IPS-NIHi11 (cell line): Measurements from ENCODE around the gene ZDHHC12.

Experiments used
- DNase-seq: peaks from one replicate; pipeline ENCODE4 v3.0.0; 2012; ENCODE audit warnings: mixed read lengths, low spot score

Gene ZDHHC12, protein sequence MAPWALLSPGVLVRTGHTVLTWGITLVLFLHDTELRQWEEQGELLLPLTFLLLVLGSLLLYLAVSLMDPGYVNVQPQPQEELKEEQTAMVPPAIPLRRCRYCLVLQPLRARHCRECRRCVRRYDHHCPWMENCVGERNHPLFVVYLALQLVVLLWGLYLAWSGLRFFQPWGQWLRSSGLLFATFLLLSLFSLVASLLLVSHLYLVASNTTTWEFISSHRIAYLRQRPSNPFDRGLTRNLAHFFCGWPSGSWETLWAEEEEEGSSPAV

GRCh38 chr9:128723866-128724743 is at the start of gene ZDHHC12:
Gene ZDHHC12 (minus strand): TSS chr9:128724127. CDS start chr9:128724093, 34 bp downstream.
- peak; percentile 100 for DNase-seq

DNA sequence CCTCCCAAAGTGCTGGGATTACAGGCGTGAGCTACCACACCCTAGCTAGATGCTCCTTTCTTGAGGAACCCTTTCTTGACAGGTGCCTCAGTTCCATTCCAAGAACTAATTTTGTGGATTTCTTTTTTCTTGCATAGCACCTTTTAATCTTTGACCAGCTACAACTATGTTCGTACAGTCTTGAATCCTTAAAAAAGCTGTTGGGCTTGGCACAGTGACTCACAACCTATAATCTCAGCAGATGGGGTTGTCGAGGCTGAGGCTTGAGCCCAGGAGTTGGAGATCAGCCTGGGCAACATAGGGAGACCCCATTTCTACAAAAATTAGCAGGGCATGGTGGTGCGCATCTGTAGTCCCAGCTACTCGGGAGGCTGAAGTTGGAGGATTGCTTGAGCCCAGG is 49.1 kb upstream of the ZDHHC12 start:
- DNase-seq, result no peak

DNA sequence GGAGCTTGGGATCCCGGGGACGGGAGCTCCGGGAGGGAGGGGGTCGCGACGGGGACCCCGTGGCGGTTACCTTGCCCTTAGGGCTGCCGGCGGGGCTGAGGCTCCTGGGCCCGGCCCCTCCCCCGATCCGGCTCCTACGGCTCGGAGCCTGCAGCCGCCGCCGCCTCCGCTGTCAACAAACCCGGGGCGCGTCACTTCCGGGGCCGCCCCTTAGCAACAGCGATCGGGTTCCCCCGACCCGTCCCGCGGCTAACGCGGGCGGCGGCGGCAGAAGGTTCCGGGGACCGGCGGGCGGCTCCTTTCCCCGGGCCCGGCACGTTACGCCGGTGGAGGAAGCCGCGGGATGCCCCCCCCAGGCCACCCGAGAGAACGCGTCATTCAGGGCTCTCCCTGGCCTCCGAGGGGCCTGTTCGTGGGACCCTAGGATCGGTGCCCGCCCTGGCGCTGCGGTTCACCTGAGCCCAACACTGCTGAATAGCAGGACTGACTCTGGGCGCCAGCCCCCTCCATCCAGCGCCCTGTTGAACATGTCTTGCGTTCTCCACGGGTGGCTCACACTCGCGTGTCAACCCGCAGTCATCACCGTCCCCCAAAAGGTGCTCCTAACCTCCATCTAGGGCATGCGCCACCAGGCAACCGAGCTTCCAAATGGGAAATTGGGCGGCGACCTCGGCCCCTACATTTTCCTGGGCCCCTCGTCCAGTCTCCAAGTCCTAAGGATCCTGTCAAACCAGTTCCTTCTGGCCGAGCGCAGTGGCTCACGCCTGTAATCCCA is 48.0 kb upstream of the ZDHHC12 start, which contains the start of gene ZER1:
ZER1 (minus strand) TSS at position 183 of the 775 bp plus-strand sequence. CDS start 16,362 bp downstream, outside the sequence.
- DNase-seq, result peak; percentile 100

GRCh38 chr9:128771094-128771721 is 47.3 kb upstream of the ZDHHC12 start:
- DNase-seq, result no peak

DNA sequence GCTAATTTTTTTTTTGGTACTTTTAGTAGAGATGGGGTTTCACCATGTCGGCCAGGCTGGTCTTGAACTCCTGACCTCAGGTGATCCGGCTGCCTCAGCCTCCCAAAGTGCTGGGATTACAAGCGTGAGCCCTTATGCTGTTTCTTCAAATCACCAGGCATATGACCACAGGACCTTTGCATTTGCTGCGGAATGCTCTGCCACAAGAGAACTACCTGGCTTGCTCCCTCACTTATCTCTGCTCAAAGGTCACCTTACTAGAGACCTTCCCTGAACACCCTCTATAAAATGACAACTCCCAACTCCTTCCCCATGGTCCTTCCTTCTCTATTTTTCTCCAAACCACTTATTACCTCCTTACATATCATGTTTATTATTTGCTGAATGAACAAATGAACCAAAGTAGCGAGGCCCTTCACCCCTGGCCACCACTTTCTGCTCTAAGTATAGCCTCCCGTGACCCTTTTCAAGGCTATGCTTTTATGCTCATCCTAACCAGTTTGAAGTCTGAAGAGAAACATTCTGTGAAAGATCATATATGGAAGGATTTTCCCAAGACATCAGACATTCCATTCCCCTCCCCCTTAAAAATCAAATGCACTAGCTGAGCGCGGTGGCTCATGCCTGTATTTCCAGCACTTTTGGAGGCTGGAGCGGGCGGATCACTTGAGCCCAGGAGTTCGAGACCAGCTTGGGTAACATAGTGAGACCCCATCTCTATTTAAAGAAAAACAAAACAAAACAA is 46.5 kb upstream of the ZDHHC12 start:
- no peak for DNase-seq

DNA sequence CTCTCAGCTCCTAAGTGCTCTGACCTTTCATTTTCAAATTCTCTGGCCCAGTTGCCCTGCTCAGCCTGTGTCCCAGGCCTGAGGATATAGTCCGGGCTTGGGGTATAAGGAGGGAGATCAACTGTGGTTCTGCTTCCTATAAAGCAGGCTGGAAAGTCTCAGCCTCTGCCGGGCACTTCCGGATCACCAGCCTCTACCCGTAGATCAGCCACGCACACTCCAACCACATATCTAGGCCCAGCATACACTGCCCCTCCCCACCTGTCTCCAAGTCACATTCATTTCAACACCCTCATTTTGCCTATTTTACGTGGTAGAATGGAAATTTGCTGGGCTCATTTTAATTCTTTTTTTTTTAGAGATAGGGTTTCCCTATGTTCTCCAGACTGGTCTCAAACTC is 44.7 kb upstream of the ZDHHC12 start:
- no peak for DNase-seq

DNA sequence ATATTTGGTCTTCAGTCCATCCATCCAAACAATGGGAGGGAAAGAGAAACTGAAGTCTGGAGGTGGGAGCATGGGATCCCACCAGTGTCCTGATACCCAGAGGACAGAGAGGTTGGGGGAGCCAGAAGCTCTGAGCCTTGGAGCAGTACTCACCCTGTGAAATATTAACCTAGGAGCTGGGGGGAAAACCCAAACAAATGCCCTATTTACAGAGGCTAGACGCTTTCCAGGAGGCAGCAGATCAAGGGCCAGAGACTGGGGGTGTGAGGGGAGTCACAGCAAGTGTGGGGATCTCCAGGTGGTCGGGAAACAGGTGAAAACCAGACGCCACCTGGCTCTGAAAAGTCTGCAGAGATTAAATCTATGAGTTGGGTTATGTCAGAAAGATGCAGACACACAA is 41.6 kb upstream of the ZDHHC12 start:
- DNase-seq, result no peak

DNA sequence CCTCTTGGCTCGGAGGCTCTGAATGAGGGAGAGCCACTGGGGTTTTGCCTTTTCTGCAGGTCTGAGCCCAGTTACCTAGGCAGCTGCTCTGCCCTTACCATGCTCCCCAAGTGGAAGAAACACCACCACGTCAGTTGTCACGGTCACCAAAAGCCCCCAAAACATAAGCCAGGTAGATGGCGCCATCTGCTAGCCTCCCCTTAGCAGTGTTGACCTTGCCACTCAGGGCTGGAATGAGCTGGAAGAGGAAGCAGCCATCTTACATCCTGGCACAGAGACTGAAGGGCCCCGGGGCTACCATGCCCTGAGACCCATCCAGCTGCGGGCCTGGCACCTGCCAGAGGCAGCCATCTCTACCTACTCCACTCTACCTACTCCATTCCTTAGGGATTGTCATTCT is 40.4 kb upstream of the ZDHHC12 start:
- DNase-seq, result peak; percentile 40

DNA sequence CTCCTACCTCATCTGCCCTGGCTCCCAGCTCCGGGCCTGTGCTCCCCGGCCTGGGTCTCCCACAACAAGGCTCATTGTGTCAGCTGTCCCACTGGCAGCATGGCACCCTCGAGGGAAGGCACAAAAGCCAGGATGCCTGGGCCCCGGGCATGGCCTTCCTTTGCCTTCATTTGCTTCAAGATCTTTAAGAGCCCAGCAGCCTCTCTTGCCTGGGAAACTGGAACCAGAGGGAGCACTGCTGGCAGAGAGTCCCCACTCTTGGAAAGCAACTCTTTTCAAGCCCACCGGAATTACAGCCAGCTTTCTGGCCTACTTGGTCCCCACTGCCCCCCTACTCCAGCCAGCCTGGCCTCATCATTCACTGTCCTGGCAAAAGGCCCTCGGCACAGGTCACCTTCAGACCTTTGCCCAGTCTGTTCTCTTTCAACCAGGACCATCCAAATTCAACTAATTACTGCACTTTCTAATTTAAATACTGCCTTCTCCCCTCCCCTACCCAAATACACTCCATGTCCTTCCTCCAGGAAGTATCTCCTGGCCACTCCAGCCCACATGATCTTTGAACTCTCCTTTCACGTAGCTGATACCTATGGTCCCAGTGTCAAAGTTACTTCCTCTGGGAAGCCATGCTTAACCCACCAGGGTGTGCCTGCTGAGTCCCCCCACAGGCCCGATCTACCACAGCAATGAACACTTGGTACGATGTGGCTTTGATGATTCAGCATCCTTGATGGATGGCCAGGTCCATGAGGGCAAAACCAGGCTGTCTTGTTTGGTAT is 38.9 kb upstream of the ZDHHC12 start:
- no peak for DNase-seq

GRCh38 chr9:128757602-128758001 is 33.7 kb upstream of the ZDHHC12 start:
- no peak for DNase-seq

GRCh38 chr9:128753627-128754026 is 29.7 kb upstream of the ZDHHC12 start:
- no peak for DNase-seq

DNA sequence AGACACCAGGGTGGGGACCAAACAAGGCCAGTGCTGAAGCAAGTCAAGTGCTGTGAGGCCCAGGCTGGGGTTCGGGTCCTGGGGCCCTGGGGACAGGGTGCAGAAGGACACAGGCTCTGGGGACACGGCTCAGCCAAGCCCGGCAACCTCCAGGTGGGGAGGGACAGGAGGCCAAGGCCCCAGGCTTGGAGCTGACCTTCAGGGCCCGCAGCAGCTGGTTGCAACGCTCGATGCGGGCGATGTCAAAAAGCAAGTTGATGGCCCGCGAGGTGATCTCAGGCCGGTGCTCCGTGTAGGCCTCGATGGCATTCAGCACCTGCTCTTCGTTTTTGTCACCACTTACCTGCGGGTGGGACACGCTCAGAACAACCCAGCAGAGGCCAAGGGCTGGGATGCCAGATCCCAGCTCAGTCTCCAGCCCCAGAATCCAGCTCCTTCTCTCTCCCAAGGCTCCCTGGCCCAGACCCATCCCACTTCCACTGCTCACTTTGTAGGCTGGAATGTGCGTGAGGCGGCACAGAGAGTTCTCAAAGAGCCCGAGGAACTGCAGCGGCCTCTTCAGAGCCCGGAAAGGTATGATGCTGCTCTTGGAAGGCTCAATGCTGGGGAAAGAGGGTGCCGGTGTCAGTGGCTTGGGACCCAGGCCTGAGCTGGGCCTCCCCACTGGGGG is 27.1 kb upstream of the ZDHHC12 start:
- DNase-seq, result no peak

DNA sequence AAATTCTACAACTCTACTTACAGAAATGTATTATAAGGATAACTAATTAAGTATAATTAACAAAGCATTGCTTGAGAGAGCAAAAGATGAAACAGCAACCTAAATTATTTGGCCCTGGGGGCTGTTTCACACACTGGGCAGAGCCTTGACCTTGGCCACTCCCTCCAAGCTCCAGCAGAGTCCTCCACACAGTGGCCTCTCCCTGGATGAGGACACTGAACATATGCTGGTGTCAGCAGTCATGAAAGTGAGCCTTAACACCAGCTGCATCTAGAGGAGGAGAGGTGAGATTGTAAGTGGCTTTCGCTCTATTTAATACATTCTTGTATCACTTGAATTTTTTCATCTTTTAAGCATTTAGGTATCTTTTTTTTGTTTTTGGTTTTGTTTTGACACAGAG is 23.3 kb upstream of the ZDHHC12 start:
- DNase-seq, result no peak

- no peak for DNase-seq
These were observed 19.5 kb upstream of the ZDHHC12 start for GRCh38 chr9:128743421-128743820.

DNA sequence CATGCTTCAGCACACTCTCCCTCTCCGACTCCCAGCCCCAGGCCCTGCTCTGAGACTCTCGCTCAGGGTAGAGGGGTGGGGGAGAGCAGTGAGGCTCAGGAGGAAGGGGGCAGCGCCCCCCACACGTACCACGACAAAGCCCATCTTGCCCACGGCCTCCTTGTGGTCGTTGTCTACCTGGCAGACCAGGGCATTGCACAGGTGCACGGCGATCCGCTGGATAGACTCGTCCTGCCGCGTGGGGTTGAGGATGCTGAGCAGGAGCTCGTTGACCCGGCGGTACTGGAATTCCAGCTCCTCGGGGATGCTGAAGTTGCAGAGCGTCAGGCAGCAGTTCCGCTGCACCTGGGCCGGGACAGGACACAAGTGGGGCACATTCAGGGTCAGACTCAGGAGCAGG is 18.5 kb upstream of the ZDHHC12 start:
- no peak for DNase-seq

DNA sequence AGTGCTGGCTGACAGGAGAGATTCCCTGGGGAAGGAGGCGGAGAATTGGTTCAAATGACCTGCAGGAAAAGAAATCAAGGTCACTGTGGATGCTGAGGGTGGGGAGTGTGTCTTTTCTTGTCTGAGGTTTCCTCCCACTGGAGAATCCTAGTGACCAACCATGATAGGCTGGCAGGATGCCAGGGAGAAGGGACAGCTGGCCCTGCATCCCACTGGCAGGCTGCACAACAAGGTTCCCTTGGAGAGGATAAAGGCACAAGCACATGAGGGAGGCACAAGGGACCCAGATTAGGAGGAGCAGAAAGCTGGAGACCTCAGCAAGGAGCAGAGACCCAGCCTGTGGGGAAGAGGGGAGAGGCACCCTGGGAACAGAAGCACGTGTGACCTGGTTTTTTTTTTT is 11.4 kb upstream of the ZDHHC12 start:
- no peak for DNase-seq

GRCh38 chr9:128733256-128733655 is 9.3 kb upstream of the ZDHHC12 start:
- peak; percentile 88 for DNase-seq

- DNase-seq, result no peak
These were observed 8.6 kb upstream of the ZDHHC12 start for GRCh38 chr9:128732576-128732975.

GRCh38 chr9:128731691-128732090 is 7.8 kb upstream of the ZDHHC12 start:
- DNase-seq, result no peak

DNA sequence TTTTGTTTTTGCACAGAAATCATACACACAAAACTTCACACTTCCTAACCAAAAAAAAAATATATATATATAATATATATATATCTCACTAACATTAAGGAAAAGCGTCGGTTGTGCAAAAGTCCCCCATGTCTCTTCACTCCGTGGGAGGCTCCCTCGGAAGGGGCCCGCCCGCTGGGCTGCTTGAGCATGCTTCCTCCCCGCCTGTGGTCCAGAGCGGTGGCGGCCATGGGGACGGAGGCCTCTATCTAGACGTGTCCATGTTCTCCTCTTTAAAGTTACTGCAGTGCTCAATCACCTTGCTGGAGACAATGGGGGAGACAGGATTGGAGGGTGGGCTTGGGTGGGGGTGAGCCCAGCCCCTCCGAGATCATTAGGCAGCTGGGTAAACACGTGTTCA is 7.2 kb upstream of the ZDHHC12 start:
- DNase-seq, result no peak
